Skeletal muscle tissue (tissue), 4 donors: Measurements from ENCODE around the gene GATA2. TPM values are rescaled to one million over a fixed set of nuclear protein-coding genes. Genes with fewer than 3 reads are reported as not detected.

Source experiments
- H3K27ac ChIP-seq: one replicate; pipeline ENCODE4 v1.7.0; 2013; ENCODE audit warnings: mild to moderate bottlenecking, low read depth, low read length, inconsistent platforms
- H3K27me3 ChIP-seq, 3 donors: one replicate each; pipeline ENCODE4 v1.7.0; 2013; ENCODE audit warnings: low read length in 3 of 3; ENCODE audit not compliant: control insufficient read depth in 3 of 3, insufficient read depth in 3 of 3
- H3K36me3 ChIP-seq, 3 donors: one replicate each; pipeline ENCODE4 v1.7.0; 2013; ENCODE audit warnings: low read length in 3 of 3; ENCODE audit not compliant: control insufficient read depth in 3 of 3, insufficient read depth in 3 of 3
- H3K4me1 ChIP-seq, 3 donors: one replicate each; pipeline ENCODE4 v1.7.0; 2013; ENCODE audit warnings: low read length in 3 of 3, mild to moderate bottlenecking in 3 of 3; ENCODE audit not compliant: control insufficient read depth in 3 of 3, insufficient read depth in 3 of 3
- H3K4me3 ChIP-seq, 3 donors: one replicate each; pipeline ENCODE4 v1.7.0; 2013; ENCODE audit warnings: low read length in 3 of 3
- H3K9ac ChIP-seq, 3 donors: one replicate each; pipeline ENCODE4 v1.7.0; 2013; ENCODE audit warnings: low read length in 3 of 3, mild to moderate bottlenecking in 3 of 3, moderate library complexity in 2 of 3, low read depth in 1 of 3
- H3K9me3 ChIP-seq, 3 donors: one replicate each; pipeline ENCODE4 v1.7.0; 2013; ENCODE audit warnings: low read length in 3 of 3; ENCODE audit not compliant: control insufficient read depth in 3 of 3
- total RNA-seq: library from RNA; depleted of rRNA; stranded (reverse); fragments of >200 nt; gene quantifications from one replicate; pipeline ENCODE4 v1.2.3, GENCODE V29; 2014
- donor health status: Osteomylitis.

The GATA2 gene
- total RNA-seq, 1 donor from 2014 or later, result 0.52 TPM

DNA sequence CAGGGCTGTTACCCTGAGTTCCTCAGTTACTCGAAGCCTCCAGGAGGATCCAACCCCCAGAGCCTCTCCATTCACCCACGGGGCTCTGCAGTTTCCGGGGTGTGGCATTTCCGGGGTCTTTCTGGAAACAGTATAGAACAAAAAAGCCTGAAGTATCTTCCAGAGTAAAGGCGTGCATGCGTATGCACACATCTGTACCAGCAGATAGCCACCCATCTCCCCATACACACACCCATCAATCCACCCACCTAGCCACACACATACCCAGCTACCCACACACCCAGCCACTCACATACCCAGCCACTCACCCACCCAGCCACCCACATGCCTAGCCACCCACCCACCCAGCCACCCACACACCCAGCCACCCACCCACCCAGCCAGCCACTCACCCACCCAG lies 23.4 kb downstream of the GATA2 start:
- no peak overlapping the region for H3K9ac ChIP-seq
- peaks cover 19 to 69% (median 59%) of the 10 kb centered on the region in 3 donors for H3K27me3 ChIP-seq
- H3K4me3 ChIP-seq, result no peak overlapping the region
- H3K4me1 ChIP-seq, result no peaks in the 10 kb centered on the region
- no peaks in the 10 kb centered on the region for H3K36me3 ChIP-seq
- H3K27ac ChIP-seq, result no peak overlapping the region
- H3K9me3 ChIP-seq, result no peaks in the 10 kb centered on the region

DNA sequence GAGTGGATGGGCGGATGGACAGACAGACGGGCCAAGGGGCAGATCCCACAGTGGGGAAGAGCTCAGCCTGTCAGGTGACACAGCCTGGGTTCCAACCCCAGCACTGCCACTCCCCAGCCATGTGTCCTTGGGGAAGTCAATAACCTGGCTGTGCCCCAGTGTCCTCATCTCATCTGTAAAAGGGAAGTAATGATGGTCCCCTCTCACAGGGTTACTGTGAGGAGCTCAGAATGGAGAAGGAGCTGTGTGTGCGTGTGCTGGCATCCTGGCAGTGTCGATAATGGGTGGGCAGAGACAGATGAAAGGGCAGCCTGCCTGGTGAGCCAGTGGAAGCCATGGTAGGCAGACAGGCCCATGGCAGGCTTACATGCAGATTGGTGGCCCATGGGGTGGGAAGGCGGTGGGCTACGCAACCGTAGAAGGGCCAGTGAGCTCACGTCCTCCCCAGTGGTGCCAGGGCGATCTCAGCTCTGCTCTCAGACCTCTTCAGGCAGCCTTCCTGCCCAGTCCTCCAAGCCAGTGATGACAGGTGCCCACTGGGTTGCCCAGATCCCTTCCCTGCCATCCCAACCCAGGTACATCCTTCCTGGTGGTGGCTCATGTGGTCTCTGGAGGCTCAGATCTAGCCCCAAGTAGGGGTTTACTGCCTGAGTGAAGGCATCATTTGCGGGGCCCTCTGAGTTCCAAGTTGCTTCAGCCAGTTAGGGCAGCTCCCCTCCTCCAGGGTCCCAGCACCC lies 24.0 kb downstream of the GATA2 start:
- Histone ChIP-seq H3K9me3 (no peaks in the 10 kb centered on the region), H3K27ac (no peak overlapping the region), H3K4me1 (no peaks in the 10 kb centered on the region), H3K36me3 (no peaks in the 10 kb centered on the region), H3K4me3 (no peak overlapping the region), H3K27me3 (peaks cover 19 to 68% (median 59%) of the 10 kb centered on the region in 3 donors), H3K9ac (no peak overlapping the region)

DNA sequence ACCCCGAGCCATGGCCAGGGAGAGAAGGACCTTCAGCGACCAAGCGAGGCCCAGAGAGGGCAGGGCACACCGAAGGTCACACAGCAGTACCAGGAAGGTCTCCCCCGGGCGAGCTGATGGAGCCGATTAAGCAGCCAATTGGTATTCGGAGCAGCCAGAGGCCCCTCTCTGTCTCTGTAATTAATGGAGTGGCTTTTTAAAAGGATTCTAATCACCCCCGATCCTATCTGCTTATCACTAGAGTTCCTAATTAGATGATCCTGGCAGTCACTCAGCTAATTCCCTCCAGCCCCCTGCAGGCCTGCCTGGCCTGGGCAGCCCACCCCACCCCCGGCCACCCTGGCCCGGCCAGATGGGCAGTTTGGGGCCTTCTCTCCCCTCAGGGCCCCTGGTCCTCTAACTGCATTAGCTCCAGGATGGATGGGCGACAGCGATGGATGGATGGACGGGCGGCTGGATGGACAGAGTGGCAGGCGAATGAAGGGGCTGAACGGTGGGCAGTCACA lies 24.7 kb downstream of the GATA2 start:
- Histone ChIP-seq H3K27ac (no peak overlapping the region), H3K27me3 (peaks cover 19 to 68% (median 64%) of the 10 kb centered on the region in 3 donors), H3K9me3 (no peaks in the 10 kb centered on the region), H3K36me3 (no peaks in the 10 kb centered on the region), H3K4me1 (no peaks in the 10 kb centered on the region), H3K9ac (no peak overlapping the region), H3K4me3 (no peak overlapping the region)

DNA sequence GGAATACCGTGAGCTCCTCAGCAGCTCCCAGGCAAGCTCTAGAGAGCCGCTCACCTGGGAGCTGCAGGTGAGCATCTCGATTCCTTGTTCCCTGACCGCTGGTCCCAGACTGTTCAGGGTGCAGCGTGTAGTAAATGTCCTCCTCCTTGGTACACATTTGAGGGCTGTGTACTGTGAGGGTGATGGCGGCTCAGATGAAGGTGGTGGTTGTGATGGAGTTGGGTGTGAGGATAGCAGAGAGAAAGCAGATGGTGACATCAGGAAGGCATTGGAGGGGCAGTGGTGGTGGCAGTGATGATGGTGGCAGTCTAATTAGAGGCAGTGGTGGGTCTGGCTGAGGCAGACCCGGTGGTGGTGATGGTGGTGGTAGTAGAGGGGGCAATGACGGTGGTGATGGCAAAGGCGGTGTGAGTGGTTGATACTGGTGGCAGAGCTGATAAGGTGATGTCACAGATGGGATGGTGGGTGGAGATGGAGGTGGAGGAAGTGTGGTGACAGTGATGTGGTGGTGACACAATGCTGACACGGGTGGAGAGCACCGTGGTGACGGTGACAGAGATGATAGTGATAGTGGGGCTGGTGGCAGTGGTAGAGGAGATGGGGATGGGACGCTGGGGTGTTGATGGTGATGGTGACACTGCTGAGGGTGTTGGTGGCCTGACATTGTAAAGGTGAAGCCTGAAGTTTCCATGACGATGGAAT lies 26.0 kb downstream of the GATA2 start, which contains the start of gene DNAJB8:
DNAJB8 (minus strand) TSS at position 51 of the 702 bp plus-strand sequence. CDS start 3,645 bp downstream, outside the sequence.
- H3K9ac ChIP-seq, result no peak within 1 kb of the TSS
- peaks cover 19 to 55% (median 52%) of the 10 kb centered on the region in 3 donors for H3K27me3 ChIP-seq
- no peaks in the 10 kb centered on the region for H3K4me1 ChIP-seq
- H3K9me3 ChIP-seq, result no peaks in the 10 kb centered on the region
- H3K36me3 ChIP-seq, result no peaks in the 10 kb centered on the region
- H3K27ac ChIP-seq, result no peak within 1 kb of the TSS
- no peak within 1 kb of the TSS for H3K4me3 ChIP-seq

DNA sequence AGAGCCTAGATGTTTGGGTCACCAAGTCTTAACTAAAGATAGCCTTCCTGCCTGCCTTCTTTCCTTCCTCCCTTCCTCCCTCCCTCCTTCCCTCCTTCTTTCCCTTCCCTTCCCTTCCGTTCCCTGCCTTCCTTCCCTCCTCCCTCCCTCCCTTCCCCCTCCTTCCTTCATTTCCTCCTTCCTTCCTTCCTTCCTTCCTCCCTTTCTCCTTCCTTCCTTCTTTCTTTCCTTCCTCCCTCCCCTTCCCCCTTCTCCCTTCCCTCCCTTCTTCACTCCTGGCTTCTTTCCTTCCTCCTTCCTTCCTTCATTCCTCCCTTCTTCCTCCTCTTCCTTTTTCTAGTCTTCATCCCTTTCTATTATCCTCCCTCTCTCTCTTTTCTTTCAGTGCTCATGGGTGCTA lies 28.3 kb downstream of the GATA2 start:
- H3K36me3 ChIP-seq, result no peaks in the 10 kb centered on the region
- no peak overlapping the region for H3K9ac ChIP-seq
- H3K4me1 ChIP-seq, result no peaks in the 10 kb centered on the region
- H3K27me3 ChIP-seq, result peaks cover 16 to 46% (median 37%) of the 10 kb centered on the region in 3 donors
- H3K9me3 ChIP-seq, result no peaks in the 10 kb centered on the region
- no peak overlapping the region for H3K27ac ChIP-seq
- no peak overlapping the region for H3K4me3 ChIP-seq

DNA sequence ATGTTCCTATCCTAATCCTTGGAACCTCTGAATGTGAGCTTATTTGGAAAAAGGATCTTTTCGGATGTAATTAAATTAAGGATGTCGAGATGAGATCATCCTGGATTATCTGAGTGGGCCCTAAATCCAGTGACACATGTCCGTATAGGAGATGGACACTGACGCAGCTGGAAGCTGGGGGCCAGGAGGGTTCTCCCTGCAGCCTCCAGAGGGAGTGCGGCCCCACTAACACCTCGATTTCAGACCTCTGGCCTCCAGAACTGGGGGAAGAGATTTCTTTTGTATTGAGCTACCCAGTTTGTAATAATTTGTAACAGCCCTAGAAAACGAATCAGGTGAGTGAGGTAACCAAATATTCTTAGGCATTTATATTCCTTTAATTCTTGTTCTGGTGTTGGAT lies 28.8 kb downstream of the GATA2 start:
- no peak overlapping the region for H3K27ac ChIP-seq
- H3K27me3 ChIP-seq, result peaks cover 16 to 45% (median 34%) of the 10 kb centered on the region in 3 donors
- H3K36me3 ChIP-seq, result no peaks in the 10 kb centered on the region
- H3K9ac ChIP-seq, result no peak overlapping the region
- H3K4me1 ChIP-seq, result no peaks in the 10 kb centered on the region
- no peaks in the 10 kb centered on the region for H3K9me3 ChIP-seq
- no peak overlapping the region for H3K4me3 ChIP-seq

DNA sequence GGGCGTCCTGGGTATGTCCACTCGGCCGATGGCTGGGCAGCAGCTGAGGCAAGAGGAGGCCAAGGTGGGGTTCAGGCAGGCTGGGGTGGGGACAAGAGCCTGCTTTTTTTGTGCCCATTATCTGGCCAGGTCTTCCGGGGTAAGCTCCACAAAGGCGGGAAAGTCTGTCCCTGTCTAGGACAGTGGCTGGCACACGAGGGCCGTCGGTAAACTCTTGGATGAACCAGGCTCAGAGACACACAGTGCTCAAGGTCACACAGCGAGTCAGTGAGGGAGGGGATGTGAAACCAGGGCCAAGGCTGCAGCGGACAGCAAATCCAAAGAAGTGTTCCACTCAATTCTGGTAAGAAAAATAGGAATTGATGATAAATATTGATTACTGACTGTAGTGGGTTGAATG lies 29.2 kb downstream of the GATA2 start:
- no peaks in the 10 kb centered on the region for H3K36me3 ChIP-seq
- no peak overlapping the region for H3K4me3 ChIP-seq
- no peak overlapping the region for H3K9ac ChIP-seq
- H3K9me3 ChIP-seq, result no peaks in the 10 kb centered on the region
- peaks cover 12 to 45% (median 30%) of the 10 kb centered on the region in 3 donors for H3K27me3 ChIP-seq
- H3K27ac ChIP-seq, result no peak overlapping the region
- no peaks in the 10 kb centered on the region for H3K4me1 ChIP-seq

DNA sequence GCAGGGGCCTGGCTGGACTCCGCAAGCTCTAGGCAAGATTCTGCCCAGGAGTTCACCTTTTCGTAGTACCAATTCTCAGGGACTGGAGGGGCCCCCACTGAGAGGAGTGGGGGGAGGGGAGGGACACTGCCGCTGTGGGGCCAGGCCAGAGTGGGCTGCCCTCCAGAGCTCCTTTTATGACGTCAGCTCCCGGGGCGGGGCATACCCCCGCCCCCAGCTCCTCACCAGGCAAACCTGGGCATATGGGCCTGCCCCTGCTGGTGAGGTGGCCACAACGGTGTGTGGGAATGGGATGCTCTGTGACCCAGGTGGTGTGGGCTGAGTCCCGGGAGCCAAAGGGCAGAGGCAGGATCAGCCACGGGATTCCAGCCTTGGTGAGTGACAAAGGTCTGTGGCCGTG lies 29.6 kb downstream of the GATA2 start:
- no peak overlapping the region for H3K9ac ChIP-seq
- H3K4me1 ChIP-seq, result no peaks in the 10 kb centered on the region
- no peaks in the 10 kb centered on the region for H3K36me3 ChIP-seq
- peaks cover 12 to 43% (median 28%) of the 10 kb centered on the region in 3 donors for H3K27me3 ChIP-seq
- H3K9me3 ChIP-seq, result no peaks in the 10 kb centered on the region
- no peak overlapping the region for H3K27ac ChIP-seq
- H3K4me3 ChIP-seq, result no peak overlapping the region

DNA sequence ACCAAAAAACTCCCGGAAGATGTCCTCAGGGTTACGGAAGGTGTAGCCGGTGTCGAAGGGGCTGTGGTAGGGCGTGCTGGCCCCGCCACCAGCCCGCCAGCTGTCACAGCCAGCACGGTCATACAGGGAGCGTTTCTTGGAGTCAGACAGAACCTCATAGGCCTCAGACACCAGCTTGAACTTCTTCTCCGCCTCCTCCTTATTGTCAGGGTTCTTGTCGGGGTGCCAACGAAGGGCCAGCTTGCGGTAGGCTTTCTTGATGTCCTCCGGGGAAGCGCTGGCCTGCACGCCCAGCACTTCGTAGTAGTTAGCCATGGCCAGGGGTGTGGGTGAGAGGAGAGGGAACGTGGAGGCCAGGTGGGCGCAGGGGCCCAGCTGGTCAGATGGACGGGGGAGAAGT lies 30.1 kb downstream of the GATA2 start:
- Histone ChIP-seq H3K27me3 (peaks cover 12 to 42% (median 28%) of the 10 kb centered on the region in 3 donors), H3K9me3 (no peaks in the 10 kb centered on the region), H3K27ac (no peak overlapping the region), H3K9ac (no peak overlapping the region), H3K4me1 (no peaks in the 10 kb centered on the region), H3K36me3 (no peaks in the 10 kb centered on the region), H3K4me3 (no peak overlapping the region)

DNA sequence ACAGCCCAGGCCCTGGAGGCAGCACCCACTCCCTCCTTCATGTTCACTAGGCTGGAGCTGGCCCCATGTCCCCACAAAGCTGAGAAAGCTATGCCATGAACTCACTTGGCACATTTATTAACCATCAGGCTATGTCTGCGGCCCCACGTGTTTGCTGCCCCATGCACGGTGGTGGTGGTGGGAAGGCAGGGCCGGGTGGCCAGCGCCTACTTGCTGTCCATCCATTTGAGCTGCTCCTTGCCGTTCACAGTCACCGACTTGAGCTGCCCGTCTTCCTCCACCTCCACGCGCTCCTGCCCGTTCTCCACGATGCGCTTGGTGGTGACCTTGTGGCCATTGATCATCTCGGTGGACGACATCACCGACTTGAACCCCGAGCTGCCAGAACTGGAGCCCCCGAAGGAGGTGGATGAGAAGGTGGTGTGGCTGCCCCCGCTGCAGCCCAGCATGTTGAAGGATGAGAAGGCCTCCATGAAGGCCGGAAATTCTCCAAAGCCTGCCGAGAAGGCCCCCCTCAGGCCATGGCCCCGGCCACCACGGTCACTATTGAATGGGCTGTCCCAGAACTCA lies 30.6 kb downstream of the GATA2 start:
- Histone ChIP-seq H3K27me3 (peaks cover 12 to 45% (median 27%) of the 10 kb centered on the region in 3 donors), H3K36me3 (no peaks in the 10 kb centered on the region), H3K9me3 (no peaks in the 10 kb centered on the region), H3K4me1 (no peaks in the 10 kb centered on the region), H3K27ac (no peak overlapping the region), H3K4me3 (no peak overlapping the region), H3K9ac (no peak overlapping the region)
